Mesodermal cell (in vitro differentiated cells): ENCODE results near the gene APP.
A peak's percentile ranks its signal among the peaks of the same experiment; 100 is the strongest.

Experiments used
- H3K27ac ChIP-seq: 2 replicates; pipeline ENCODE4 v1.7.0; 2013; ENCODE audit warnings: mild to moderate bottlenecking, low read depth, low read length, moderate library complexity; ENCODE audit not compliant: severe bottlenecking
- H3K36me3 ChIP-seq: 2 replicates; pipeline ENCODE4 v1.7.1; 2013; ENCODE audit warnings: mild to moderate bottlenecking, low read length, moderate library complexity; ENCODE audit not compliant: control insufficient read depth, insufficient read depth
- H3K4me1 ChIP-seq: one replicate; pipeline ENCODE4 v1.7.1; 2013; ENCODE audit warnings: mild to moderate bottlenecking, low read length; ENCODE audit not compliant: insufficient read depth, control insufficient read depth, poor library complexity, severe bottlenecking
- H3K4me3 ChIP-seq: 2 replicates; pipeline ENCODE4 v1.7.0; 2013; ENCODE audit warnings: low read length, control low read depth, mild to moderate bottlenecking; ENCODE audit not compliant: insufficient read depth, poor library complexity, severe bottlenecking; ENCODE audit errors: extremely low read depth
- H3K9me3 ChIP-seq: 2 replicates; pipeline ENCODE4 v1.7.1; 2013; ENCODE audit warnings: mild to moderate bottlenecking, low read length, moderate library complexity; ENCODE audit not compliant: control insufficient read depth
- WGBS, 2 experiments: methylation state at CpG; one replicate each; pipeline ENCODE4 v1.1.5; 2013; ENCODE audit warnings: missing lambda C conversion rate in 2 of 2; ENCODE audit not compliant: insufficient coverage in 2 of 2; 5-methylcytosine and 5-hydroxymethylcytosine counted together

Gene APP

GRCh38 chr21:25891596-25891995 lies 279.0 kb downstream of the APP start:
- H3K36me3 ChIP-seq, result peaks cover 93% of the 10 kb centered on the region
- no peak overlapping the region for H3K27ac ChIP-seq
- 100% methylated on average over 1 to 3 of the region's 5 CpGs for WGBS, 2 experiments

GRCh38 chr21:25890001-25890400 lies 280.6 kb downstream of the APP start:
- Histone ChIP-seq H3K27ac (no peak overlapping the region), H3K4me1 (no peaks in the 10 kb centered on the region), H3K4me3 (no peak overlapping the region), H3K36me3 (peaks cover 90% of the 10 kb centered on the region), H3K9me3 (peaks cover 6% of the 10 kb centered on the region)
- WGBS, 2 experiments, result 76 to 100% methylated on average over 1 to 2 of the region's 2 CpGs

More at GRCh38 chr21:25891596-25891995, 279.0 kb downstream of the APP start:
- peaks cover 6% of the 10 kb centered on the region for H3K9me3 ChIP-seq
- H3K4me1 ChIP-seq, result no peaks in the 10 kb centered on the region
- no peak overlapping the region for H3K4me3 ChIP-seq

GRCh38 chr21:25888711-25889110 lies 281.9 kb downstream of the APP start:
- Histone ChIP-seq H3K36me3 (peaks cover 90% of the 10 kb centered on the region), H3K27ac (no peak overlapping the region), H3K4me3 (no peak overlapping the region), H3K4me1 (no peaks in the 10 kb centered on the region), H3K9me3 (peaks cover 3% of the 10 kb centered on the region)
- WGBS, 2 experiments, result 94 to 98% methylated on average over 6 to 9 of the region's 9 CpGs

- Histone ChIP-seq H3K9me3 (no peaks in the 10 kb centered on the region), H3K4me3 (no peak overlapping the region), H3K36me3 (peaks cover 89% of the 10 kb centered on the region), H3K27ac (no peak overlapping the region), H3K4me1 (no peaks in the 10 kb centered on the region)
- 90 to 96% methylated on average over 4 of the region's 9 CpGs for WGBS, 2 experiments
These were observed 282.8 kb downstream of the APP start for GRCh38 chr21:25887646-25888306.

GRCh38 chr21:25887166-25887565 lies 283.4 kb downstream of the APP start:
- peaks cover 92% of the 10 kb centered on the region for H3K36me3 ChIP-seq
- 79 to 97% methylated on average over 2 to 4 of the region's 4 CpGs for WGBS, 2 experiments
- H3K9me3 ChIP-seq, result no peaks in the 10 kb centered on the region
- H3K4me3 ChIP-seq, result no peak overlapping the region
- no peak overlapping the region for H3K27ac ChIP-seq
- H3K4me1 ChIP-seq, result no peaks in the 10 kb centered on the region

- peak overlapping the region; percentile 70 for H3K27ac ChIP-seq
- WGBS, 2 experiments, result 81 to 88% methylated on average over 3 to 4 of the region's 7 CpGs
- peaks cover 88% of the 10 kb centered on the region for H3K36me3 ChIP-seq
- H3K4me1 ChIP-seq, result no peaks in the 10 kb centered on the region
- no peak overlapping the region for H3K4me3 ChIP-seq
- no peaks in the 10 kb centered on the region for H3K9me3 ChIP-seq
These were observed 284.7 kb downstream of the APP start for GRCh38 chr21:25885880-25886279.

- 93 to 100% methylated on average over 4 of the region's 4 CpGs for WGBS, 2 experiments
- no peak overlapping the region for H3K4me3 ChIP-seq
- no peaks in the 10 kb centered on the region for H3K4me1 ChIP-seq
- H3K9me3 ChIP-seq, result no peaks in the 10 kb centered on the region
- peaks cover 88% of the 10 kb centered on the region for H3K36me3 ChIP-seq
- peak overlapping the region; percentile 70 for H3K27ac ChIP-seq
These were observed 285.2 kb downstream of the APP start for GRCh38 chr21:25885405-25885804.

- H3K4me3 ChIP-seq, result no peak overlapping the region
- 94 to 100% methylated on average over 1 to 2 of the region's 2 CpGs for WGBS, 2 experiments
- peaks cover 87% of the 10 kb centered on the region for H3K36me3 ChIP-seq
- H3K9me3 ChIP-seq, result no peaks in the 10 kb centered on the region
- H3K4me1 ChIP-seq, result no peaks in the 10 kb centered on the region
- H3K27ac ChIP-seq, result no peak overlapping the region
These were observed 286.3 kb downstream of the APP start for GRCh38 chr21:25884311-25884710.

- peaks cover 4% of the 10 kb centered on the region for H3K4me1 ChIP-seq
- 71 to 73% methylated on average over 12 to 14 of the region's 17 CpGs for WGBS, 2 experiments
- H3K27ac ChIP-seq, result no peak overlapping the region
- no peaks in the 10 kb centered on the region for H3K9me3 ChIP-seq
- peaks cover 74% of the 10 kb centered on the region for H3K36me3 ChIP-seq
- H3K4me3 ChIP-seq, result no peak overlapping the region
These were observed 288.8 kb downstream of the APP start for GRCh38 chr21:25881524-25882376.

GRCh38 chr21:25879203-25879602 lies 291.4 kb downstream of the APP start:
- WGBS, 2 experiments, result 80% methylated on average over 1 of the region's 3 CpGs; no CpG with 5 or more reads in 1 of the 2 experiments
- H3K4me3 ChIP-seq, result no peak overlapping the region
- H3K4me1 ChIP-seq, result peaks cover 4% of the 10 kb centered on the region
- peaks cover 59% of the 10 kb centered on the region for H3K36me3 ChIP-seq
- H3K27ac ChIP-seq, result peak overlapping the region; percentile 16
- H3K9me3 ChIP-seq, result no peaks in the 10 kb centered on the region

GRCh38 chr21:25878344-25878743 lies 292.2 kb downstream of the APP start:
- Histone ChIP-seq H3K4me1 (peaks cover 4% of the 10 kb centered on the region), H3K4me3 (no peak overlapping the region), H3K9me3 (no peaks in the 10 kb centered on the region), H3K27ac (no peak overlapping the region), H3K36me3 (peaks cover 53% of the 10 kb centered on the region)
- 93 to 100% methylated on average over 1 of the region's 3 CpGs for WGBS, 2 experiments
